ENCODE results near the gene CTNNAL1. TPM values are rescaled to one million over a fixed set of nuclear protein-coding genes. Genes with fewer than 3 reads are reported as not detected.

Gene CTNNAL1
- total and polyA plus RNA-seq, 4 donors: 20.6 to 53.9 (median 37.0) TPM

- H3K27ac ChIP-seq (ENCODE audit: low read depth in 1 of 2, low read length in 1 of 2): no peak overlapping the region
- H3K27me3 ChIP-seq (ENCODE audit: control insufficient read depth in 3 of 3, insufficient read depth in 3 of 3, low read length in 2 of 3): no peaks in the 10 kb centered on the region
- 72 to 83% methylated on average over 2 of the region's 2 CpGs for WGBS, 2 donors
- H3K4me3 ChIP-seq: no peak overlapping the region
- no peak for TF ChIP-seq CTCF (IDR thresholded peaks at IDR 0.05; ENCODE audit: control extremely low read depth, extremely low read depth)
- no peaks in the 10 kb centered on the region for H3K9me3 ChIP-seq (ENCODE audit: control insufficient read depth in 4 of 4, insufficient read depth in 3 of 4, low read length in 3 of 4)
- H3K4me1 ChIP-seq (ENCODE audit: control insufficient read depth in 5 of 5, insufficient read depth in 5 of 5, low read length in 5 of 5): peaks cover 0 to 10% (median 0%) of the 10 kb centered on the region in 5 donors
- no peak overlapping the region for H3K9ac ChIP-seq (ENCODE audit: insufficient read depth in 1 of 2, low read length in 2 of 2)
- DNase-seq (no peak), ATAC-seq (ENCODE audit: insufficient read depth, low FRiP score) (no peak)
- H3K36me3 ChIP-seq (ENCODE audit: control insufficient read depth in 4 of 4, insufficient read depth in 4 of 4, low read length in 4 of 4): peaks cover 20 to 42% (median 41%) of the 10 kb centered on the region in 4 donors
Observed at GRCh38 chr9:109052416-109052815, 39.1 kb upstream of the CTNNAL1 start.

- ATAC-seq (ENCODE audit: insufficient read depth, low FRiP score): no peak
- peaks cover 19 to 44% (median 40%) of the 10 kb centered on the region in 4 donors for H3K36me3 ChIP-seq (ENCODE audit: control insufficient read depth in 4 of 4, insufficient read depth in 4 of 4, low read length in 4 of 4)
Observed at GRCh38 chr9:109051733-109052132, 38.4 kb upstream of the CTNNAL1 start.

GRCh38 chr9:109050444-109050843, 37.1 kb upstream of the CTNNAL1 start:
- Histone ChIP-seq H3K27ac (ENCODE audit: low read depth in 1 of 2, low read length in 1 of 2) (no peak overlapping the region), H3K27me3 (ENCODE audit: control insufficient read depth in 3 of 3, insufficient read depth in 3 of 3, low read length in 2 of 3) (no peaks in the 10 kb centered on the region), H3K4me1 (ENCODE audit: control insufficient read depth in 5 of 5, insufficient read depth in 5 of 5, low read length in 5 of 5) (peaks cover 0 to 10% (median 0%) of the 10 kb centered on the region in 5 donors), H3K9me3 (ENCODE audit: control insufficient read depth in 4 of 4, insufficient read depth in 3 of 4, low read length in 3 of 4) (no peaks in the 10 kb centered on the region), H3K9ac (ENCODE audit: insufficient read depth in 1 of 2, low read length in 2 of 2) (no peak overlapping the region), H3K4me3 (no peak overlapping the region), H3K36me3 (ENCODE audit: control insufficient read depth in 4 of 4, insufficient read depth in 4 of 4, low read length in 4 of 4) (peaks cover 19 to 44% (median 42%) of the 10 kb centered on the region in 4 donors)
- TF ChIP-seq CTCF (IDR thresholded peaks at IDR 0.05; ENCODE audit: control extremely low read depth, extremely low read depth): no peak
- DNase-seq (no peak), ATAC-seq (ENCODE audit: insufficient read depth, low FRiP score) (no peak)
- WGBS, 2 donors: 77 to 79% methylated on average over 7 of the region's 7 CpGs

More at GRCh38 chr9:109051733-109052132, 38.4 kb upstream of the CTNNAL1 start:
- no peak for TF ChIP-seq CTCF (IDR thresholded peaks at IDR 0.05; ENCODE audit: control extremely low read depth, extremely low read depth)
- WGBS, 2 donors: 93 to 100% methylated on average over 1 of the region's 1 CpG
- peaks cover 0 to 10% (median 0%) of the 10 kb centered on the region in 5 donors for H3K4me1 ChIP-seq (ENCODE audit: control insufficient read depth in 5 of 5, insufficient read depth in 5 of 5, low read length in 5 of 5)
- no peak overlapping the region for H3K9ac ChIP-seq (ENCODE audit: insufficient read depth in 1 of 2, low read length in 2 of 2)
- H3K9me3 ChIP-seq (ENCODE audit: control insufficient read depth in 4 of 4, insufficient read depth in 3 of 4, low read length in 3 of 4): no peaks in the 10 kb centered on the region
- H3K27me3 ChIP-seq (ENCODE audit: control insufficient read depth in 3 of 3, insufficient read depth in 3 of 3, low read length in 2 of 3): no peaks in the 10 kb centered on the region
- no peak overlapping the region for H3K27ac ChIP-seq (ENCODE audit: low read depth in 1 of 2, low read length in 1 of 2)
- no peak overlapping the region for H3K4me3 ChIP-seq
- no peak for DNase-seq

- TF ChIP-seq CTCF (IDR thresholded peaks at IDR 0.05; ENCODE audit: control extremely low read depth, extremely low read depth): no peak
- no peak overlapping the region for H3K27ac ChIP-seq (ENCODE audit: low read depth in 1 of 2, low read length in 1 of 2)
- DNase-seq: no peak
- no peaks in the 10 kb centered on the region for H3K27me3 ChIP-seq (ENCODE audit: control insufficient read depth in 3 of 3, insufficient read depth in 3 of 3, low read length in 2 of 3)
- H3K36me3 ChIP-seq (ENCODE audit: control insufficient read depth in 4 of 4, insufficient read depth in 4 of 4, low read length in 4 of 4): peaks cover 21 to 51% (median 46%) of the 10 kb centered on the region in 4 donors
- H3K4me3 ChIP-seq: no peak overlapping the region
- 92 to 96% methylated on average over 3 of the region's 3 CpGs for WGBS, 2 donors
- H3K4me1 ChIP-seq (ENCODE audit: control insufficient read depth in 5 of 5, insufficient read depth in 5 of 5, low read length in 5 of 5): peaks cover 0 to 9% (median 0%) of the 10 kb centered on the region in 5 donors
- ATAC-seq (ENCODE audit: insufficient read depth, low FRiP score): no peak
- H3K9ac ChIP-seq (ENCODE audit: insufficient read depth in 1 of 2, low read length in 2 of 2): no peak overlapping the region
- no peaks in the 10 kb centered on the region for H3K9me3 ChIP-seq (ENCODE audit: control insufficient read depth in 4 of 4, insufficient read depth in 3 of 4, low read length in 3 of 4)
Observed at GRCh38 chr9:109048822-109049221, 35.5 kb upstream of the CTNNAL1 start.
